HEK293 (cell line): ENCODE data around the gene LRP1.

ENCODE experiments used
- CTCF ChIA-PET: fragments of 350-600 bp; formaldehyde crosslinking; extraction: SDS; loops from one replicate; lab custom pipeline; 2021; ENCODE audit warnings: antibody characterized with exemption; lab: Yijun Ruan, JAX
- POLR2A ChIA-PET: fragments of 300-600 bp; formaldehyde crosslinking; extraction: SDS; loops from one replicate; lab custom pipeline; 2020; ENCODE audit warnings: antibody characterized with exemption, inconsistent platforms; lab: Yijun Ruan, JAX
- H3K27ac ChIP-seq: fragments of 200-500 bp; sonication (Bioruptor generic); 2 replicates; pipeline ENCODE4 v1.5.1; 2014; ENCODE audit warnings: low read depth, low read length, control low read depth, inconsistent platforms; ENCODE audit errors: extremely low read depth
- H3K36me3 ChIP-seq, 2 experiments: fragments of 200-500 bp in 1 of 2; sonication (Bioruptor generic) in 1 of 2; 1 replicate in 1 of 2; 2 replicates in 1 of 2; pipeline ENCODE4 v1.5.1; 2014 to 2017; ENCODE audit warnings: inconsistent platforms in 2 of 2, low read length in 2 of 2; ENCODE audit not compliant: control insufficient read depth in 2 of 2, insufficient read depth in 1 of 2
- H3K4me1 ChIP-seq: fragments of 200-500 bp; sonication (Bioruptor generic); 2 replicates; pipeline ENCODE4 v1.5.1; 2014; ENCODE audit warnings: mild to moderate bottlenecking, low read length, inconsistent platforms; ENCODE audit not compliant: control insufficient read depth, insufficient read depth
- H3K4me3 ChIP-seq: 2 replicates; pipeline ENCODE4 v1.5.1; 2011; ENCODE audit warnings: low read depth, mild to moderate bottlenecking, control low read depth, low read length, moderate library complexity
- H3K9me3 ChIP-seq: fragments of 200-500 bp; sonication (Bioruptor generic); 2 replicates; pipeline ENCODE4 v1.5.1; 2014; ENCODE audit warnings: low read depth, low read length, inconsistent platforms; ENCODE audit not compliant: control insufficient read depth, insufficient read depth
- INSM2 ChIP-seq: fragments of 450-650 bp; formaldehyde crosslinking; IDR thresholded peaks from 2 replicates; pipeline ENCODE4 v1.5.1; 2016; ENCODE audit warnings: missing biosample characterization, missing genetic modification characterization
- KLF7 ChIP-seq: fragments of 450-650 bp; formaldehyde crosslinking; IDR thresholded peaks from 2 replicates; pipeline ENCODE4 v1.5.1; 2016; ENCODE audit warnings: missing biosample characterization, missing genetic modification characterization, borderline replicate concordance
- REST ChIP-seq: fragments of 450-650 bp; formaldehyde crosslinking; IDR thresholded peaks from 2 replicates; pipeline ENCODE4 v1.5.1; 2016; ENCODE audit warnings: missing biosample characterization, missing genetic modification characterization
- TRIM28 ChIP-seq: IDR thresholded peaks from 2 replicates; pipeline ENCODE4 v1.6.1; 2011; ENCODE audit warnings: low read length, control low read depth, borderline replicate concordance
- ZFP3 ChIP-seq: fragments of 450-650 bp; formaldehyde crosslinking; IDR thresholded peaks from 2 replicates; pipeline ENCODE4 v1.5.1; 2016; ENCODE audit warnings: low read depth, missing biosample characterization, missing genetic modification characterization
- ZNF350 ChIP-seq: fragments of 450-650 bp; formaldehyde crosslinking; IDR thresholded peaks from 2 replicates; pipeline ENCODE4 v1.5.0; 2017; ENCODE audit warnings: missing biosample characterization, mild to moderate bottlenecking, missing genetic modification characterization
- ZNF354C ChIP-seq: fragments of 450-650 bp; formaldehyde crosslinking; IDR thresholded peaks from 2 replicates; pipeline ENCODE4 v1.5.1; 2016; ENCODE audit warnings: missing biosample characterization, missing genetic modification characterization, low read depth, borderline replicate concordance
- ZNF37A ChIP-seq: fragments of 450-650 bp; IDR thresholded peaks from 2 replicates; pipeline ENCODE4 v1.5.1; 2018; ENCODE audit warnings: missing biosample characterization, missing genetic modification characterization
- ZNF600 ChIP-seq: fragments of 450-650 bp; formaldehyde crosslinking; IDR thresholded peaks from 2 replicates; pipeline ENCODE4 v1.5.1; 2016; ENCODE audit warnings: missing biosample characterization, missing genetic modification characterization
- ZNF626 ChIP-seq: fragments of 450-650 bp; sonication (Bioruptor Pico); formaldehyde crosslinking; IDR thresholded peaks from 2 replicates; pipeline ENCODE4 v1.5.1; 2018; ENCODE audit warnings: missing biosample characterization, missing genetic modification characterization, inconsistent platforms
- ZNF677 ChIP-seq: fragments of 450-650 bp; IDR thresholded peaks from 2 replicates; pipeline ENCODE4 v1.5.0; 2018; ENCODE audit warnings: missing biosample characterization, mild to moderate bottlenecking, missing genetic modification characterization, moderate library complexity
- ZNF776 ChIP-seq: fragments of 450-650 bp; formaldehyde crosslinking; IDR thresholded peaks from 2 replicates; pipeline ENCODE4 v1.5.0; 2017; ENCODE audit warnings: missing biosample characterization, missing genetic modification characterization, borderline replicate concordance

Gene LRP1

DNA sequence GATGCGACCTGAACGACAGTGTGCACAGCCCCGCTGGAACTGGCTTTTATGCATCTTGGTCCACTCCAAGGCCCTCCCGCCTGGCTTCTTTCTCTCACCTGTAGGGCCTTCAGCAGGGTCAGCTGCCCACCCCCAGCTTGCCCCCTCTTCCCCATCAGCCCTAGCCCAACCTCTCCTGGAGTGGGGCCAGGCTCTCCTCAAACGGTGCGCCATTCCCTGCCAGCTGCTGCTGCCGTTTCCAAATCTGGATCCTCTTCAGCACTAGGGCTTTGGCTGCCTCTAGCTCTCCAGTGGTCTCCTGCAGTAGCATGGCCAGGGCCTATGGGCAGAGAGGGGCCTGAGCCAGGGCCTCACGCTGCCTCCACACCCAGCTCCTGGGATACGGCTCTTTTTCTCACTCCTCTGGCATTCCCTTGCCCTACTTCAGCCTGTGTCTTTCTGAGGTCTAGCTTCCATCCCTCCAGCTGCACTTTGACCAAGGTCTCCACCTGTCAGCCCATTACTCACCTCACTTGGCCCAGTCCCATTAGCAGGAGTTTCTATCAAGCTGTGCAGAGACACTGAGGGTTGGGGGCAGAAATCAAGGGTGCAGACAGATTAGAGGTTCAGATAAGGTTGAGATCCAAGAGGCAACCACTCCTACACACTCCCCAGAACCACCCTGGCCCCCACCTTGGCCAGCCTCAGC lies 22.1 kb upstream of the LRP1 start:
- H3K27ac ChIP-seq, result no peak overlapping the region
- ChIA-PET POLR2A (interaction anchor here (0.9 kb wide), 1 partner anchor 18 kb away, joined by 3 read pairs; no protein-coding TSS in a partner anchor), CTCF (interaction anchor here (0.6 to 1.4 kb wide), 6 partner anchors 14 to 608 kb away, joined by 3 to 7 read pairs (median 3); partner anchors contain the start of gene NEMP1)
- peaks cover 0 to 20% of the 10 kb centered on the region in 2 experiments; a peak in 1 of 3 replicates for H3K36me3 ChIP-seq
- no peak overlapping the region for H3K4me3 ChIP-seq
- no peaks in the 10 kb centered on the region for H3K9me3 ChIP-seq
- TF ChIP-seq ZNF776 (tag by site-specific recombination) (no peak), ZNF626 (tag by site-specific recombination) (no peak), ZNF37A (tag by site-specific recombination) (no peak), ZNF677 (tag by site-specific recombination) (no peak), KLF7 (tag by site-specific recombination) (no peak), TRIM28 (no peak), ZNF354C (tag by site-specific recombination) (no peak), ZFP3 (tag by site-specific recombination) (no peak), ZNF600 (tag by site-specific recombination) (no peak), ZNF350 (tag by site-specific recombination) (no peak)
- H3K4me1 ChIP-seq, result 0 out of 2 replicates have a peak, but pooled peaks cover under 1% of the 10 kb centered on the region

DNA sequence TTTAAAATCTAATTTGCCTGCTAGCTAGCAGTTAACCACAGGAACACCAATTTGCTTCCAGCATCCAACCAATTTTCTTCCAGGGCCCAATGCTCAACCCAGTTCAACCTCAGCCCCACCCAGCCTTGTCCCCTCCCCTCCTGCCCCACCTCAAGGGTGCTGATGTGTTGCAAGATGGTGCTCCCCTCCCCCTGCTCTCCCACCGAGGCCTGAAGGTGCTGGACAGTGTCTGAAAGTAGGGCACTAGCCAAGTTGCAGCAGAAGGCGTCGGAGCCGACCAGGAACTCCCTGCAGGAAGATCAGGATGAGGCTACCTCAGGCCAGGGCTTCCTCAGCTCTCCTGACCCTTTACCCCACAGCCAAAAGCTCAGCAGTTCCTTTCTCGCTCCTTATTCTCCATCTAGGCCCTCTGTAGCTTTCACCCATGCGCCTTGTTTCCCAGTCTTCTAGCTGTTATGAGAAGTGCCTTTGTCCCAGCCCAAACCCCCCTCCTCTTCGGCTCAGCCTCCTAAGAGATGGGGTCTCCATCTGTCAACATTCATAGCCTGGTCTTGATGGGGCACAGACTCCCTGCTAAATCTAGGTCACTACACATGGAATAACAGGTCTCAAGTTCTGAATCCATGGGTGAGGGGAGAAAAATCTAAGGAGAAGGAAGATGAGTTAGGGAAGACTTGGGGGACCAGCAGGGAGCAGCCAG lies 20.7 kb upstream of the LRP1 start:
- no peak overlapping the region for H3K4me3 ChIP-seq
- H3K36me3 ChIP-seq, result peaks cover 0 to 20% of the 10 kb centered on the region in 2 experiments; a peak in 1 of 3 replicates
- 0 out of 2 replicates have a peak, but pooled peaks cover 3% of the 10 kb centered on the region for H3K4me1 ChIP-seq
- CTCF ChIA-PET, result interaction anchor here (0.7 to 6.4 kb wide), 6 partner anchors 15 to 38 kb away, joined by 3 to 135 read pairs (median 4); no protein-coding TSS in a partner anchor
- no peaks in the 10 kb centered on the region for H3K9me3 ChIP-seq
- POLR2A ChIA-PET, result no interaction called here
- TF ChIP-seq INSM2 (no peak), REST (tag by site-specific recombination) (peak; percentile 78)
- H3K27ac ChIP-seq, result no peak overlapping the region
